Erythroblast (primary cell): Measurements from ENCODE around the gene SLC39A5.

Experiments used
- GATA1 ChIP-seq: IDR thresholded peaks from 2 replicates; pipeline ENCODE4 v1.6.1; 2011; ENCODE audit warnings: low read depth, mild to moderate bottlenecking, control low read depth, low read length, moderate library complexity
- POLR2A ChIP-seq: IDR thresholded peaks from 2 replicates; pipeline ENCODE4 v1.6.1; 2011; ENCODE audit warnings: mild to moderate bottlenecking, low read length

- TF ChIP-seq POLR2A: no peak
- TF ChIP-seq GATA1: no peak
These were observed 49.1 kb downstream of the SLC39A5 start for GRCh38 chr12:56278905-56279304.
